HK-2 (cell line): ENCODE data around the gene RAF1.

ENCODE experiments used
- DNase-seq: peaks from one replicate; pipeline ENCODE4 v3.0.0-alpha.2; 2018; ENCODE audit not compliant: unreplicated experiment

The RAF1 gene

GRCh38 chr3:12591997-12592715 lies 71.8 kb downstream of the RAF1 start:
- DNase-seq, result no peak

DNA sequence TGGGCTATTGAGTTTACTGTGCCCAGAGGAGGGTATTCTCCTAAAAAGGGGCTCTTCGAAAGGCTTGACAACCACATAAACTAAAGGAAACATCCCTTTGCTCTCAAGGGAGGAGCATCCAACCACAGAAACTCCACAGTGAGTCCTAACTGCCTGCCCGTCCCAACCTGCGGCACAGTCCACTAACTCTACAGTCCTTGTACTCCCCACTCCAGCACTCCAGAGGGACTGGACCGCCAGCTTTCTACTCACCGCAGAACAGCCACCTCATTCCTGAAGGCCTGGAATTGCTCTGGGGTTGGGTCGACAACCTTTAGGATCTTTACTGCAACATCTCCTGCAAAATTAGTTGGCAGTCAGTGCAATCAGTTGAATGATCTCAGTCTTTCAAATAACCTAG lies 72.5 kb downstream of the RAF1 start:
- DNase-seq, result no peak

DNA sequence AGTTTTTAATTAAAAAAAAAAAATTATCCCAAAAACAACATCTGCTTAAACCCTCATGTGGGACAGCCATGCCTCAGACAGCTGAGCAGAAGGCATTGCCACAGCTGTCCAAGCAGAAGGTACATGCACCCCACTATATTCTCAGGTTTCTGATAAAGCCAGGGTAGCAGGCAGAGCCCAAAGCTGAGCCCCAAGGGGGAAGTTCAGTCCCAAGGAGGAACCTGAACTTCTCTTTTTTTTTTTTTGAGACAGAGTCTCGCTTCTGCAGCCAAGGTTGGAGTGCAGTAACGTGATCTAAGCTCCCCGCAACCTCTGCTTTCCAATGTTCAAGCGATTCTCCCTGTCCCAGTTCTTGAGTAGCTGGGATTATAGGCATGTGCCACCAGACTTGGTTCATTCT lies 73.8 kb downstream of the RAF1 start:
- no peak for DNase-seq

- DNase-seq, result no peak
These were observed 75.6 kb downstream of the RAF1 start for GRCh38 chr3:12588039-12589009.

DNA sequence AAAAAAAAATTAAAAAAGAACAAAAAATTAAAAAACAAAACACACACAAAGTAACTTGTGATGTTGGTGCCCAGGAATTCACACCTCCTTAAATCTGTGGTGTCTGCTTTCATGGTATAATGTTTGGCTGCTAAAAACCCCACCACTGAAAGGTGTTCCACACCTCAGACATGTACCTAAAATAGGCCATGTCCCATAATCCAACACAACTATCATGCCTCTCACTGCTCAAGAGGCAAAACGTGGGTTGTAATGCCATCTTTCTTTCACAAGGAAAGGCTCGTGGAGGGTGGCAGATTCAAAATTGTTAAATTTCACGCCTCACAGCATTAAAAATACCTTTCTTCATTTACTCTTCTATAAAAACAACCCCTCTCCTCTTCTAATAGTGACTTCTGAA lies 77.5 kb downstream of the RAF1 start:
- no peak for DNase-seq

GRCh38 chr3:12585970-12586369 lies 77.9 kb downstream of the RAF1 start:
- DNase-seq, result no peak

- no peak for DNase-seq
These were observed 78.7 kb downstream of the RAF1 start for GRCh38 chr3:12585181-12585580.

GRCh38 chr3:12584083-12584482 lies 79.8 kb downstream of the RAF1 start:
- no peak for DNase-seq

- no peak for DNase-seq
These were observed 80.6 kb downstream of the RAF1 start for GRCh38 chr3:12583280-12583679.

DNA sequence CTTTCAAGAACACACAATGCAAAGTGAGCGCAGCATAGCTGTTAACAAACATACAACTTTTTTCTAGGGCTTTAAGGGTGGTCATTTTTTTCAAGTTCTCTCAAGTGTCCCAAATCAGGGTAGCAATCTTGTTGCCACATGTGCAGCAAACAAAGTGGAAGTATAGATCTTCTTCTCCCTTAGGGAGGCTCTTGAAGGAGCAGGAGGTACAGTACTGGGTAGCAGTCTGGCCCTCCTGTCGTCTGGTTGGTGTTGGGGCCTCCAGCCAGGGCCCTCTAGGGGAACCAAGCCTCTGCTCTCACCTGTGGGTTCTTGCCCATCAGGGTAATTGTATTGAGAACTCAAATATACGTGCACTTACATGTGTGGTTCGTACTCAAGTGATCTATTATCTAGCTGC lies 81.2 kb downstream of the RAF1 start:
- DNase-seq, result no peak

GRCh38 chr3:12579905-12580304 lies 84.0 kb downstream of the RAF1 start:
- DNase-seq, result no peak

DNA sequence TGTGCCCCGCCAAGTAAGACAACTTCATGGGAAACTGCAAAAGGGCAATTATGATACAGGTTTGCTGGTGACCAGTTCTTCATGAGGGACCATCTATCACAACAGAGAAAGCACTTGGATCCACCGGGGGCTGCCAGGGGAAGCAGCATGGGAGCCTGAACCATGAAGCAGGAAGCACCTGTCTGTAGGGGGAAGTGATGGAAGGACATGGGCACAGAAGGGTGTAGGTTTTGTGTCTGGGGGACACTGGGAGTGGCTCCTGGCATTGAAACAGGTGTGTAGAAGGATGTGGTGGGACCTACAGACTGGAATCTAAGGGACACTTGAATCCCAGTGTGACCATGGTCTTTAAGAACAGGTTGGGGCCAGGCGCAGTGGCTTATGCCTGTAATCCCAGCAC lies 84.5 kb downstream of the RAF1 start:
- no peak for DNase-seq

GRCh38 chr3:12578742-12579141 lies 85.2 kb downstream of the RAF1 start:
- no peak for DNase-seq

- DNase-seq, result no peak
These were observed 86.5 kb downstream of the RAF1 start for GRCh38 chr3:12577379-12577778.

GRCh38 chr3:12574661-12575060 lies 89.3 kb downstream of the RAF1 start:
- DNase-seq, result no peak

GRCh38 chr3:12574131-12574530 lies 89.8 kb downstream of the RAF1 start:
- no peak for DNase-seq

DNA sequence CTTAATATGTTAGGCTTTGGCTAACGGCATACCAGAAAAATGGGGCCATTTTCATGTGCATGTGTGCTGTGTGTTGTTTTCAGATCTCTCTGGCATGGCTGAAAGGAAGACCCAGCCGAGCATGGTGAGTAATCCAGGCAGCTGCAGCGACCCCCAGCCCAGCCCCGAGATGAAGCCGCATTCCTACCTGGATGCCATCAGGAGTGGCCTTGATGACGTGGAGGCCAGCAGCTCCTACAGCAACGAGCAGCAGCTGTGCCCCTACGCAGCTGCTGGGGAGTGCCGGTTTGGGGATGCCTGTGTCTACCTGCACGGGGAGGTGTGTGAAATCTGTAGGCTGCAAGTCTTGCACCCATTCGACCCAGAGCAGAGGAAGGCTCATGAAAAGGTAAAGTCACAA lies 91.9 kb downstream of the RAF1 start:
- DNase-seq, result no peak

- no peak for DNase-seq
These were observed 94.1 kb downstream of the RAF1 start for GRCh38 chr3:12569836-12570235.

- DNase-seq, result no peak
These were observed 95.2 kb downstream of the RAF1 start for GRCh38 chr3:12568747-12569146.

- DNase-seq, result no peak
These were observed 96.9 kb downstream of the RAF1 start for GRCh38 chr3:12566976-12567375.

DNA sequence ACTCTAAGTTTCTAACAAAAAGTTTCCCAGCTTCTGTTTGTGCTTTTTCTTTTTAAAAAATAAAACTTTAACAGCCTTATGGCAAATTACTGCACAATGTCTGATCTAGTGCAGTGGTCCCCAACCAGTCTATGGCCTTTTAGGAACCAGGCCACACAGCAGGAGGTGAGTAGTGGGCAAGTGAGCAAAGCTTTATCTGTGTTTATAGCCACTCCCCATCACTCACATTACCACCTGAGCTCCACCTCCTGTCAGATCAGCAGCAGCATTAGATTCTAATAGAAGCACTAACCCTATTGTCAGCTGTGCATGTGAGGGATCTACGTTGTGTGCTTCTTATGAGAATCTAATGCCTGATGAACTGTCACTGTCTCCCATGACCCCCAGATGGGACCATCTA lies 101.5 kb downstream of the RAF1 start:
- no peak for DNase-seq

DNA sequence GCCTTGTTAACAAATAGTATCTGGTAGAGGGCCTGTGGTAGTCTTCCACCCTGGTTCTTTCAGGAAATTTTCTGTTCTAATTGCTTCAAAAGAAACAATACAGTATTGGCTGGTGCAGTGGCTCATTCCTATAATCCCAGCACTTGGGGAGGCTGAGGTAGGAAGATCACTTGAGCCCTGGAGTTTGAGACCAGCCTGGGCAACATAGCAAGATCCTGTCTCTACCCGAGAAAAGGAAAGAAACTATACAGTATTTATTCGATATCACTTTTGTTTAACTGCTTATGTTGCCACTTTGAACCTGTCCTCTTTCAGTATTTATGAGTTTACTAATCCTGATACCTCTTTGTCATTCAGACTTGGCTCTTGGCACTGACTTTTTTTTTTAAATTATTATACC lies 102.5 kb downstream of the RAF1 start:
- no peak for DNase-seq

- DNase-seq, result no peak
These were observed 103.3 kb downstream of the RAF1 start for GRCh38 chr3:12560505-12561190.
